GM12865 (cell line): ENCODE measurements around the gene ATP5MC2.

ENCODE experiments used
- DNase-seq: peaks from one replicate; pipeline ENCODE4 v3.0.0; 2010; ENCODE audit warnings: low read depth
- H3K4me3 ChIP-seq: 2 replicates; pipeline ENCODE4 v1.5.1; 2011; ENCODE audit warnings: mild to moderate bottlenecking, low read depth, low read length, control low read depth
- TF ChIP-seq, protein P1 (sequence below): IDR thresholded peaks from 2 replicates; pipeline ENCODE4 v1.5.1; 2011; ENCODE audit warnings: low read length, control low read depth, low read depth, inconsistent platforms; ENCODE audit not compliant: insufficient read depth; ENCODE audit errors: missing control alignments

The ATP5MC2 gene

DNA sequence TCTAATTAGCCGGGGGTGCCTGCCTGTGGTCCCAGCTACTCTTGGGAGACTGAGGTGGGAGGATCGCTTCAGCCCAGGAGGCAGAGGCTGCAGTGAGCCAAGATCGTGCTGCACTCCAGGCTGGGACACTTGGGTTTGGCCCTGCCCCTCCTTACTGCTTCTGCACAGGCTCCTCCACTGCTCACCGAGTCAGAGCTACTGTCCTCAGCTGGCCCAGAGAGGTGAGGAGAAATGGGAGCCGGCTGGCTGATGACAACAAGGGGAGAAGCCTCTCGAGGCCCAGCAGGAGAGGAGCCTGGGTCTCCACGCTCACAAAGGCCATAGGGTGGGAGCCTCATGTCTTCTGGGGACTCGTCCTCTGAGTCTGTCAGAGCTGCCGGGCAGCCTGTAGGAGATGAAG lies 37.6 kb upstream of the ATP5MC2 start:
- DNase-seq, result no peak
- no peak overlapping the region for H3K4me3 ChIP-seq
- TF ChIP-seq, protein P1, sequence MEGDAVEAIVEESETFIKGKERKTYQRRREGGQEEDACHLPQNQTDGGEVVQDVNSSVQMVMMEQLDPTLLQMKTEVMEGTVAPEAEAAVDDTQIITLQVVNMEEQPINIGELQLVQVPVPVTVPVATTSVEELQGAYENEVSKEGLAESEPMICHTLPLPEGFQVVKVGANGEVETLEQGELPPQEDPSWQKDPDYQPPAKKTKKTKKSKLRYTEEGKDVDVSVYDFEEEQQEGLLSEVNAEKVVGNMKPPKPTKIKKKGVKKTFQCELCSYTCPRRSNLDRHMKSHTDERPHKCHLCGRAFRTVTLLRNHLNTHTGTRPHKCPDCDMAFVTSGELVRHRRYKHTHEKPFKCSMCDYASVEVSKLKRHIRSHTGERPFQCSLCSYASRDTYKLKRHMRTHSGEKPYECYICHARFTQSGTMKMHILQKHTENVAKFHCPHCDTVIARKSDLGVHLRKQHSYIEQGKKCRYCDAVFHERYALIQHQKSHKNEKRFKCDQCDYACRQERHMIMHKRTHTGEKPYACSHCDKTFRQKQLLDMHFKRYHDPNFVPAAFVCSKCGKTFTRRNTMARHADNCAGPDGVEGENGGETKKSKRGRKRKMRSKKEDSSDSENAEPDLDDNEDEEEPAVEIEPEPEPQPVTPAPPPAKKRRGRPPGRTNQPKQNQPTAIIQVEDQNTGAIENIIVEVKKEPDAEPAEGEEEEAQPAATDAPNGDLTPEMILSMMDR, result no peak

DNA sequence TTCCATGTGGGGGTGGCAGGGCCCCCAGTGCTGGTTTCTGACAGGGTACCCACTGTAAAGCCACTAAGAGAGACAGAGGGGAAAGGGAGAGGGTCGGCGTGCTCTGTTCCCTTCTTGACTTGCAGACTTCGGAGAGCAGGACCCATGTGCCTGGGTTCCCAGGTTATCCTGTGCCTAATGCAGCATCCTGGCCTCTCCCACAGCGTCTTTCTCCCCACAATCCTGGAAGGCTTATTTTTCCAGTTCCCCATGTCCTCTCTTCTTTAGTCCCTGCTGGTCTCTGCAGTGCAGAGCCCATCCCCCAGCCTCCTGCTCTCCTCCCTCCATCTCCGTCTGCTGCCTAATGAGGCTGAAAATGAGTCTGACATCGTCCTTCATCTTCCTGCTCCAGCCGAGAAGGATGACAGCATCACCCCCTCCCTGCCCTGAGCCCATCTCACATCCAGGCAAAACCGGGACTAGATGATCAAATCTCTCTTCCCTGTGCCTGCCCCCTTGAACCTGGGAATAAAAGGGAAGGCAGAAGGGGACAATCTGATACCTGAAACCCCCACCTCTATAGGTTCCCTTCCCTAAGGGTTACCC lies 36.3 kb upstream of the ATP5MC2 start:
- DNase-seq, result no peak
- H3K4me3 ChIP-seq, result no peak overlapping the region
- TF ChIP-seq, protein P1, result no peak

DNA sequence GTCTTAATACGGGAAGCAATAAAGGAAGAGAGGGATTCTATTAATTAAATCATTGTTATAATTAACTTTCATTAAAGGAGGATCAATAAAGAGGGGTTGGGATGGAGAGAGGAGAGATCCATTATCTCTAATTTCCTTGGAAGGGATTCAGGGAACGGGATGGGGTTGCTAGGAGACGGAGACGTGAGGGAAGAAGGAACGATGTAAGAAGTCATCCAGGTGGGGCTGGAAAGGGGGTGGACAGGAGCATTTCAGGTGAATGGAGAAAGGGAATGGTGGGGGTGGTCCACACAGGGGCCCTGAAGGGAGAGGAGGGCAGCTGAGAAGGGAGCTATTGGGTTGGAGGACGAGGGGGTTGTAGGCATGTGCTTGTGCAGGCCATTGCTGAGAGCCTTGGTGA lies 34.2 kb upstream of the ATP5MC2 start:
- no peak overlapping the region for H3K4me3 ChIP-seq
- no peak for DNase-seq
- TF ChIP-seq, protein P1, result no peak

DNA sequence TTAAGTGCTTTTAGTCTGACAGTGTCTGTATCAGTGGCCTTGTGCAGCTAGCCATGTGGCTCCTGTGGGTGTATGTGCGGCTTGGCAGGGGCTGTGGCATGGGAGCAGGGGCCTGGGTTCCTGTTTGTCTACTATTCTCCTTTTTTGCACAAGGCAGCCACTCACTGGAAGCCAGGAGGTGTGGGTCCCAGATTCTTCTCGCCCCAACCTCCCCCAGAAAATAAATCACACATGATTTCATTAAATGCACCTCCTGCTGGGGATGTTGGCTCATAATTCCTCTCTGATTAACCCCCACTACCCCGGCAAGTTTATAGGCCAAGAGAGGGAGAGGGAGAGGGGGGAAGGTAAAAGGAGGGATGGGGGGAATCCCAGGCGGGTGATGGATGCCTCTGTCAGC lies 33.8 kb upstream of the ATP5MC2 start:
- H3K4me3 ChIP-seq, result no peak overlapping the region
- TF ChIP-seq, protein P1, result no peak
- no peak for DNase-seq

DNA sequence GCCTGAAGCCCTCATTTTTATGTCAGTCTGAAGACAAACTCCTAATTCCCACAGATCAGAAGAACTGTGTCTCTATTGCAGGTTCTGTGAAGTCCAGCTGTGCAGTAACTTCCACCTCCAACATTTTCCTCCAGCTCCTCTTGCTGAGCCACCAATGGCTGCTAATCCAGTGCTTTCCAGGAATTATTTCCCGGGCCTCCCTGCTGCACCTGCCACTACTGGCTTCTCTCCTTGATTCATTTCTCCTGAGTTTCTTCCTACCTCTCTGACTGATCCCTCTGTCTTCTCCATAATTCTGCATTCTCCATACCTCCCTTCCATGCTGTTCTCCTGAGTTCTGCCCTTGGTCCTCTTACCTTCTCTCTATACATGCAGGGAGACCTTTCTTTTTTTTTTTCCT lies 30.2 kb upstream of the ATP5MC2 start:
- no peak overlapping the region for H3K4me3 ChIP-seq
- TF ChIP-seq, protein P1, result no peak
- DNase-seq, result no peak

DNA sequence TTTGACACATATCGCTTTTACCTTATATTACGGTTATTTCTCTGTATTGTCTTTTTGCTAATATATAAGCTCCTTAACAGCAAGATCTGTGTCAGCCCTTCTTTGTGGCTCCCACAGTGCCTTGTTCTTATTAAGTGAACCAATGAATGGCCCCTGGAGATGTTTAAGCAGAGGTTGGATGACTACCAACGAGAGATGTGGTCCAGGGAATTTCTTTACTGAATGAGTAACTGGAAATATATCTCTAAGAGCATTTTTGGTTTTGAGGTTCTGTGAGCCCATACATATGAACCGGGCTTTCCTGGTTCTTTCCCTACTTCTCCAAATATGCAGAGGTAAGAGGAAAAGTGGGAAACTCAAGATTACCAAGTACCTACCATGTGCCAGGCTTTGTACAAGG lies 27.9 kb upstream of the ATP5MC2 start:
- no peak overlapping the region for H3K4me3 ChIP-seq
- TF ChIP-seq, protein P1, result no peak
- DNase-seq, result no peak

DNA sequence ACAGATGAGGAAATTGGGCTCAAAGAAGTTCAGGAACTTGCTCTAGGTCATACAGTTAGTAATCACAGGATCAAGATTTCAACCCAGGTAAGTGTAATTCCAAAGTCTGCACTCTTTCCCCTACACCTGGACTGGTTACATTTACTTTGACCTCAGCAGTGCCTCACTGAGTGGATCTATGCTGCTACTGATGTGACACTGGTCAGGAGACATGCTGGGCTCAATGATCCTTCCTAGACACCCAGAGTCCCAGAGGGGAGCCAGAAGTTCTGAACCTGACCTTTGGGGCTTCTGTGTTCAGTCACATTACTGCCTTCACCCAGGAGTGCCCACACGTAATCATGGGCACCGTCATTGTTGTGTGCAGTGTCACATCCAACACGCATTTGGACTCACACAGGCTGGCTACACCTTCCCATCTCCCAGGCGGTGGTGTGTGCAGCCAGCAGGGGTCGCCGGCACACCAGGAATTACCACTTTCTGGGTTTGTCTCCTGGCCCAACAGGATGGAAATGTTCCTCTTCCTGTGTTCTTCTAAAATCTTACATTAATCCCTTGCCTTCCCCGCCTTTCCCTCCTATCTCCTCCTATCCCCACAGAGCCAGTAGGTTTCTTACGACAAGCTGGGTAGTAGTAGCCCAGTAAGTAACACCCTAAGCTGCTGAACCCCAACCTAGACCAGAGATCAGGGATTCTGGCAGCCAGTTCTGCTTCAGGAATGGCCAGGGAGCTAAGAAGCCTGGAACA lies 25.8 kb upstream of the ATP5MC2 start:
- DNase-seq, result peak; percentile 78
- TF ChIP-seq, protein P1, result peak; percentile 97
- H3K4me3 ChIP-seq, result no peak overlapping the region
